MM.1S (cell line): ENCODE results near the gene BHLHE41.

ENCODE experiments used
- DNase-seq: peaks from one replicate; pipeline ENCODE4 v3.0.0-alpha.2; 2015
- H2AFZ ChIP-seq: fragments of 300-600 bp; sonication (generic); 2 replicates; pipeline ENCODE4 v1.6.0; 2016; ENCODE audit warnings: antibody characterized with exemption, low read length
- H3F3A ChIP-seq: fragments of 300-600 bp; sonication (generic); 2 replicates; pipeline ENCODE4 v1.6.1; 2016; ENCODE audit warnings: mild to moderate bottlenecking, antibody characterized with exemption, low read length, moderate library complexity, mixed read lengths; ENCODE audit not compliant: insufficient read depth
- H3K27ac ChIP-seq: fragments of 300-600 bp; sonication (generic); 2 replicates; pipeline ENCODE4 v1.5.1; 2016; ENCODE audit warnings: mild to moderate bottlenecking, low read length
- H3K27me3 ChIP-seq: fragments of 300-600 bp; sonication (generic); replicated peaks from 2 replicates; pipeline ENCODE4 v1.6.0; 2016; ENCODE audit warnings: low read length; ENCODE audit not compliant: insufficient read depth
- H3K36me3 ChIP-seq: fragments of 300-600 bp; sonication (generic); replicated peaks from 2 replicates; pipeline ENCODE4 v1.6.1; 2016; ENCODE audit warnings: mild to moderate bottlenecking, low read length, mixed read lengths; ENCODE audit not compliant: insufficient read depth
- H3K4me1 ChIP-seq: fragments of 300-600 bp; sonication (generic); 2 replicates; pipeline ENCODE4 v1.6.1; 2016; ENCODE audit warnings: low read length, mixed read lengths
- H3K4me2 ChIP-seq: fragments of 300-600 bp; sonication (generic); 2 replicates; pipeline ENCODE4 v1.6.0; 2016; ENCODE audit warnings: low read depth, low read length
- H3K4me3 ChIP-seq: fragments of 300-600 bp; sonication (generic); 2 replicates; pipeline ENCODE4 v1.5.1; 2016; ENCODE audit warnings: low read length, mixed read lengths
- H3K79me2 ChIP-seq: fragments of 300-600 bp; sonication (generic); 2 replicates; pipeline ENCODE4 v1.6.1; 2016; ENCODE audit warnings: mixed run types, low read length, mixed read lengths
- H3K9ac ChIP-seq: fragments of 300-600 bp; sonication (generic); 2 replicates; pipeline ENCODE4 v1.6.1; 2016; ENCODE audit warnings: low read length, mixed read lengths
- H3K9me2 ChIP-seq: fragments of 300-600 bp; sonication (generic); replicated peaks from 2 replicates; pipeline ENCODE4 v1.6.1; 2016; ENCODE audit warnings: mild to moderate bottlenecking, low read length, mixed read lengths; ENCODE audit not compliant: insufficient read depth
- H3K9me3 ChIP-seq: fragments of 300-600 bp; sonication (generic); replicated peaks from 2 replicates; pipeline ENCODE4 v1.6.1; 2016; ENCODE audit warnings: mild to moderate bottlenecking, low read length, mixed read lengths; ENCODE audit not compliant: insufficient read depth
- H4K20me1 ChIP-seq: fragments of 300-600 bp; sonication (generic); 2 replicates; pipeline ENCODE4 v1.6.1; 2016; ENCODE audit warnings: mild to moderate bottlenecking, low read length, moderate library complexity, mixed read lengths; ENCODE audit not compliant: insufficient read depth
- EZH2 ChIP-seq: fragments of 300-600 bp; sonication (generic); optimal IDR thresholded peaks from 2 replicates; pipeline ENCODE3; 2017; ENCODE audit warnings: low read depth, mild to moderate bottlenecking, antibody characterized with exemption, low read length, mixed read lengths
- EZH2phosphoT487 ChIP-seq: fragments of 300-600 bp; sonication (generic); IDR thresholded peaks from 2 replicates; pipeline ENCODE4 v1.6.1; 2018; ENCODE audit warnings: antibody characterized with exemption, low read length
- TF ChIP-seq, protein P1 (sequence below): fragments of 300-600 bp; sonication (generic); IDR thresholded peaks from 2 replicates; pipeline ENCODE4 v1.5.1; 2016; ENCODE audit warnings: antibody characterized with exemption, low read length, mixed read lengths

The BHLHE41 gene

DNA sequence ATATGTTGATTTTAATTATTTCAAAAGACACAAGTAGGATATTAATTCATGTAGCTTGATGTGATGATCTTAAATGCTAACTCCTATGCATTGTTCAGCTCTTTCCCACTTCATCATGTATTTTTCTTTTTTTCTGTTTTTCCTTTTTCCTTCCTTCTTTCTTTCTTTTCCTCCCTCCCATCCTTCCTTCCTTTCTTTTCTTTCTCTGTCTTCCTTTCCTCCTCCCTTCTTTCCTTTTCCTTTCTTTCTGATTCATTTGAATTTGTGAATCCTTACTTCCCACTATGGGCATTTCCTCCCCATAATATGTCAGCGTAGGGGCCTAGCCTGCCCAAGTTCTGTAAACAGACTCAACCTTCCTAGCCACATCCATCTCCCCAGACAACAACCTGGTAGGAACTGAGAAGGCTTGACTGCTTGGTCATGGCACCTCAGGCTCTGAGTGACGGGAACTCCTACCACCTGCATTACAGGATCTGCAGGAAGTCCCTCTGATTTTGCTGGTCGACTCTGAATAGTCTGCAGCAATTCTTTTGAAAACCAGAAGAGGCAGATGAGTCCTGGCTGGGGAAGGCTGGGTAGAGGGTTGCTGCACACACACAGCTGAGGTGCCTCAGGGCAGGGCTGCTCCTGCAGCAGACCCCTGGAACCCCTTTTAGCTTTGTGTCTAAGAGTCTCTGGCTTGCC, 33.4 kb upstream of the BHLHE41 start:
- TF ChIP-seq, protein P1, sequence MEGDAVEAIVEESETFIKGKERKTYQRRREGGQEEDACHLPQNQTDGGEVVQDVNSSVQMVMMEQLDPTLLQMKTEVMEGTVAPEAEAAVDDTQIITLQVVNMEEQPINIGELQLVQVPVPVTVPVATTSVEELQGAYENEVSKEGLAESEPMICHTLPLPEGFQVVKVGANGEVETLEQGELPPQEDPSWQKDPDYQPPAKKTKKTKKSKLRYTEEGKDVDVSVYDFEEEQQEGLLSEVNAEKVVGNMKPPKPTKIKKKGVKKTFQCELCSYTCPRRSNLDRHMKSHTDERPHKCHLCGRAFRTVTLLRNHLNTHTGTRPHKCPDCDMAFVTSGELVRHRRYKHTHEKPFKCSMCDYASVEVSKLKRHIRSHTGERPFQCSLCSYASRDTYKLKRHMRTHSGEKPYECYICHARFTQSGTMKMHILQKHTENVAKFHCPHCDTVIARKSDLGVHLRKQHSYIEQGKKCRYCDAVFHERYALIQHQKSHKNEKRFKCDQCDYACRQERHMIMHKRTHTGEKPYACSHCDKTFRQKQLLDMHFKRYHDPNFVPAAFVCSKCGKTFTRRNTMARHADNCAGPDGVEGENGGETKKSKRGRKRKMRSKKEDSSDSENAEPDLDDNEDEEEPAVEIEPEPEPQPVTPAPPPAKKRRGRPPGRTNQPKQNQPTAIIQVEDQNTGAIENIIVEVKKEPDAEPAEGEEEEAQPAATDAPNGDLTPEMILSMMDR: peak; percentile 44
- TF ChIP-seq EZH2phosphoT487: no peak
- Histone ChIP-seq H3F3A (peaks cover 37% of the 10 kb centered on the region), H3K4me1 (peaks cover 59% of the 10 kb centered on the region), H3K79me2 (no peaks in the 10 kb centered on the region), H3K27me3 (no peaks in the 10 kb centered on the region), H3K9me3 (no peaks in the 10 kb centered on the region), H4K20me1 (no peaks in the 10 kb centered on the region), H2AFZ (peak overlapping the region; percentile 52), H3K9me2 (no peaks in the 10 kb centered on the region), H3K4me3 (0 out of 2 replicates have a peak overlapping the region, but pooled peaks have one; percentile 4), H3K4me2 (peak overlapping the region; percentile 88), H3K36me3 (no peaks in the 10 kb centered on the region), H3K9ac (peak overlapping the region; percentile 87; the same call in 1 of the 2 replicates), H3K27ac (peak overlapping the region; percentile 98)
- DNase-seq: peak; percentile 59

DNA sequence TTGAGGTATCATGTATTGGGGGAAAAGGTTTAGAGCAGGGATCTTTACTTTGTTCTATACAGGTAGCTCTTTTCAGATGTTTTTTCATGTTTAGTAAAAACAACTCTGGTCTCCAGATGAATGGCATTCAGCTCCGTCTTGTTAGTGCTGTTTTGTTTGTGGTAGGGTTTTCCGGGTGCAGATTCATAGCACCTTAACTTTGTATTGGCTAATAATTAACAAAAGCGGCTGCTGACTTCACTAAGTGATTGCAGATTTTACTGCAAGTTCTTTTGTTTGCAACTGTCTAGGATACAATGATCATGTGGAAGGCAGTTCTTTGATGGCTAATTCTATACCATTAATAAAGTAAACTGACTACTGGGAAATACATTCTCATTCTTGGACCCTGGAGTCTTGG, 32.2 kb upstream of the BHLHE41 start:
- Histone ChIP-seq H3K79me2 (no peaks in the 10 kb centered on the region), H2AFZ (peak overlapping the region; percentile 46), H3K4me2 (peak overlapping the region; percentile 88), H3K9me2 (no peaks in the 10 kb centered on the region), H3K4me1 (peaks cover 66% of the 10 kb centered on the region), H3K27me3 (no peaks in the 10 kb centered on the region), H3K27ac (peak overlapping the region; percentile 98), H3K9me3 (no peaks in the 10 kb centered on the region), H3F3A (peaks cover 37% of the 10 kb centered on the region), H3K36me3 (no peaks in the 10 kb centered on the region), H3K4me3 (peak overlapping the region; percentile 57), H3K9ac (peak overlapping the region; percentile 87), H4K20me1 (no peaks in the 10 kb centered on the region)
- DNase-seq: no peak
- TF ChIP-seq, protein P1: no peak
- no peak for TF ChIP-seq EZH2phosphoT487
- TF ChIP-seq EZH2: no peak

DNA sequence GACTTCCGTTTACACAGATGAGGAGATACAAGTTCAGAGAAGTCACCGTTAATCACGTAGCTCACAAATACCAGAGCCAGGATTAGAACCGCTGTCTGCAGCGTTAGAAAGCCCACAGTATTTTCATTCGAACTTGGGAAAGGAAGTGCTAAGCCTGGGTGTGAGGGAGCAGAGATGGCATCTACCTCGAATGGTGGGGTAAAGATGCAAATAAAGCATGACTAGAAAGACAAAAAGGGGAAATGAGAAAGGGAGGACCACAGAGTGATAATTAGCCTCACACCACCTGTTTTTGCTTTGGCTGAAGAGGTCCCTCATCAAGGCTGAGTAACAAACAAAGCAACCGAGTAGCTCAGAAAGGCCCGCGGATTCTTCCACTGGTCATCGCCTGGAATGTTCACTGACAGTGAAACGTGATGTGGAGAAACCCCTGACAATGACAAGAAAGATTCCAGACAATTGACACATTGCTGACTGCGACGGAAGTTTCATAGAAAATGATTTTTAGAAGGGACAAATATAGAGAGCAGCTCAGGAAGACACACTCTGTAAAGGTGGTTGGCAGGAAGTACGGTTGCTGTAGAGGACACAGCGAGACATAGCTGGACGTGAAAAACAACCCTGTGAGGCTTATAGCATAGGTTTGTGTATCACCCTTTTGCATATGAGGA, 31.5 kb upstream of the BHLHE41 start:
- Histone ChIP-seq H3F3A (peaks cover 37% of the 10 kb centered on the region), H4K20me1 (no peaks in the 10 kb centered on the region), H3K9me3 (no peaks in the 10 kb centered on the region), H3K4me2 (peak overlapping the region; percentile 88), H3K79me2 (no peaks in the 10 kb centered on the region), H3K4me1 (peaks cover 66% of the 10 kb centered on the region), H2AFZ (peak overlapping the region; percentile 46), H3K9me2 (no peaks in the 10 kb centered on the region), H3K36me3 (no peaks in the 10 kb centered on the region), H3K9ac (peak overlapping the region; percentile 87), H3K4me3 (peak overlapping the region; percentile 57), H3K27ac (peak overlapping the region; percentile 98), H3K27me3 (no peaks in the 10 kb centered on the region)
- peak; percentile 84 for DNase-seq
- TF ChIP-seq, protein P1: no peak
- no peak for TF ChIP-seq EZH2
- TF ChIP-seq EZH2phosphoT487: no peak
